CD8-positive, alpha-beta memory T cell (primary cell): ENCODE data around the gene ENKD1. TPM values are rescaled to one million over a fixed set of nuclear protein-coding genes. Genes with fewer than 3 reads are reported as not detected.
A peak's percentile ranks its signal among the peaks of the same experiment; 100 is the strongest.
"Not testable (repeated sequence)": the region's sequence is repeated elsewhere in the genome, so short reads cannot be mapped to it uniquely, and the experiment has no call there.

Experiments used
- CTCF ChIA-PET: fragments of 350-600 bp; sonication (Branson Sonifier 250); formaldehyde crosslinking; loops from one replicate; lab custom pipeline; 2021; ENCODE audit warnings: antibody characterized with exemption; lab: Charles Lee
- POLR2A ChIA-PET: fragments of 350-600 bp; sonication (Branson Sonifier 250); formaldehyde crosslinking; loops from one replicate; lab custom pipeline; 2021; ENCODE audit warnings: antibody characterized with exemption; lab: Charles Lee
- DNase-seq, 5 donors: peaks; one replicate each; pipeline versions ENCODE4 v3.0.0 to v3.0.0-alpha.2; 2020 to 2022; ENCODE audit warnings: mixed read lengths in 1 of 5
- H3K27ac ChIP-seq: one replicate; pipeline ENCODE4 v1.7.0; 2013; ENCODE audit warnings: low read depth, mild to moderate bottlenecking, low read length, moderate library complexity
- H3K27me3 ChIP-seq: 2 replicates; pipeline ENCODE4 v1.7.0; 2013; ENCODE audit warnings: low read length, mild to moderate bottlenecking; ENCODE audit not compliant: insufficient read depth, poor library complexity, severe bottlenecking
- H3K36me3 ChIP-seq: 2 replicates; pipeline ENCODE4 v1.7.0; 2013; ENCODE audit warnings: mild to moderate bottlenecking, low read length, moderate library complexity; ENCODE audit not compliant: insufficient read depth
- H3K4me1 ChIP-seq: 2 replicates; pipeline ENCODE4 v1.7.0; 2013; ENCODE audit warnings: mild to moderate bottlenecking, low read length, moderate library complexity; ENCODE audit not compliant: insufficient read depth
- H3K4me3 ChIP-seq: 2 replicates; pipeline ENCODE4 v1.7.0; 2013; ENCODE audit warnings: mild to moderate bottlenecking, low read length
- H3K9me3 ChIP-seq: 2 replicates; pipeline ENCODE4 v1.7.0; 2013; ENCODE audit warnings: mild to moderate bottlenecking, low read length
- H3K27ac Mint-ChIP-seq, 8 donors: one replicate each; pipeline ENCODE4 v1.8.0; 2020 to 2021; ENCODE audit warnings: mixed read lengths in 8 of 8, mild to moderate bottlenecking in 6 of 8, inconsistent platforms in 3 of 8, moderate library complexity in 3 of 8
- H3K27me3 Mint-ChIP-seq, 2 donors: one replicate each; pipeline ENCODE4 v1.8.0; 2020 to 2021; ENCODE audit warnings: mixed read lengths in 2 of 2, mild to moderate bottlenecking in 1 of 2, moderate library complexity in 1 of 2
- H3K36me3 Mint-ChIP-seq, 3 donors: one replicate each; pipeline ENCODE4 v1.8.0; 2020 to 2021; ENCODE audit warnings: mixed read lengths in 3 of 3, inconsistent platforms in 1 of 3, mild to moderate bottlenecking in 1 of 3
- H3K4me1 Mint-ChIP-seq, 3 donors: one replicate each; pipeline ENCODE4 v1.8.0; 2020 to 2021; ENCODE audit warnings: mixed read lengths in 3 of 3, inconsistent platforms in 1 of 3, mild to moderate bottlenecking in 1 of 3
- H3K4me3 Mint-ChIP-seq, 7 donors: one replicate each; pipeline ENCODE4 v1.8.0; 2020 to 2021; ENCODE audit warnings: mixed read lengths in 7 of 7, mild to moderate bottlenecking in 6 of 7, moderate library complexity in 4 of 7, inconsistent platforms in 2 of 7
- H3K9me3 Mint-ChIP-seq, 5 donors: one replicate each; pipeline ENCODE4 v1.8.0; 2020 to 2022; ENCODE audit warnings: mixed read lengths in 5 of 5, mild to moderate bottlenecking in 3 of 5, moderate library complexity in 2 of 5, inconsistent platforms in 1 of 5
- polyA plus RNA-seq: library from polyadenylated mRNA; unstranded; fragments of 300-500 nt; fragmentation: Illumina TruSeq; gene quantifications from one replicate; pipeline ENCODE4 v1.2.3, GENCODE V29; 2021
- total RNA-seq, 2 experiments: library from RNA; stranded (reverse); gene quantifications; one replicate each; pipeline ENCODE4 v1.2.3, GENCODE V29; 2021

The ENKD1 gene
- total and polyA plus RNA-seq, 3 experiments from 2014 or later: 1.7 to 15.6 (median 15.1) TPM

- no peaks in the 10 kb centered on the region for H3K27me3 ChIP-seq
- peaks cover 0 to 16% (median 8%) of the 10 kb centered on the region in 3 donors for H3K36me3 Mint-ChIP-seq
- H3K4me1 ChIP-seq: no peaks in the 10 kb centered on the region
- H3K9me3 Mint-ChIP-seq: peaks cover 0 to 2% (median 0%) of the 10 kb centered on the region in 5 donors
- H3K36me3 ChIP-seq: no peaks in the 10 kb centered on the region
- DNase-seq: no peak
- H3K27ac ChIP-seq: no peak overlapping the region
- H3K9me3 ChIP-seq: no peaks in the 10 kb centered on the region
- no peak overlapping the region for H3K27ac Mint-ChIP-seq
- ChIA-PET POLR2A (no interaction called here), CTCF (no interaction called here)
- no peak overlapping the region for H3K4me3 Mint-ChIP-seq
- H3K4me1 Mint-ChIP-seq: no peaks in the 10 kb centered on the region
- H3K4me3 ChIP-seq: no peak overlapping the region
- peaks cover 0 to 1% of the 10 kb centered on the region in 2 donors for H3K27me3 Mint-ChIP-seq
These were observed 28.1 kb upstream of the ENKD1 start for GRCh38 chr16:67694611-67695010.

- H3K9me3 Mint-ChIP-seq, H3K9me3 ChIP-seq, POLR2A ChIA-PET, H3K4me3 Mint-ChIP-seq, DNase-seq, H3K27me3 ChIP-seq, H3K4me3 ChIP-seq, H3K4me1 Mint-ChIP-seq, H3K27ac Mint-ChIP-seq, H3K27ac ChIP-seq, H3K36me3 ChIP-seq, H3K27me3 Mint-ChIP-seq, H3K4me1 ChIP-seq: not testable (repeated sequence)
- CTCF ChIA-PET: interaction anchor here (1.0 to 3.2 kb wide), 2 partner anchors 123 to 172 kb away, joined by 4 to 10 read pairs; no protein-coding TSS in a partner anchor
- H3K36me3 Mint-ChIP-seq: peaks cover 0 to 16% (median 8%) of the 10 kb centered on the region in 3 donors
These were observed 27.2 kb upstream of the ENKD1 start for GRCh38 chr16:67693517-67694285.

GRCh38 chr16:67685388-67686112, 19.0 kb upstream of the ENKD1 start:
- Histone ChIP-seq H3K4me1 (peaks cover 7% of the 10 kb centered on the region), H3K27me3 (no peaks in the 10 kb centered on the region), H3K27ac (no peak overlapping the region), H3K9me3 (no peaks in the 10 kb centered on the region), H3K36me3 (peaks cover 10% of the 10 kb centered on the region), H3K4me3 (no peak overlapping the region)
- H3K4me3 Mint-ChIP-seq: peak overlapping the region in 1 of 7 donors; percentile 24
- ChIA-PET CTCF (interaction anchor here (1.5 kb wide), 1 partner anchor 164 kb away, joined by 4 read pairs; no protein-coding TSS in a partner anchor), POLR2A (no interaction called here)
- H3K4me1 Mint-ChIP-seq: peaks cover 0 to 9% (median 2%) of the 10 kb centered on the region in 3 donors
- H3K27me3 Mint-ChIP-seq: no peaks in the 10 kb centered on the region
- H3K36me3 Mint-ChIP-seq: peaks cover 0 to 42% (median 6%) of the 10 kb centered on the region in 3 donors
- peak overlapping the region in 4 of 8 donors; percentile 23 to 79 (median 50) for H3K27ac Mint-ChIP-seq
- H3K9me3 Mint-ChIP-seq: no peaks in the 10 kb centered on the region
- no peak for DNase-seq

- POLR2A ChIA-PET: no interaction called here
These were observed 17.2 kb upstream of the ENKD1 start for GRCh38 chr16:67683767-67684166.

GRCh38 chr16:67679935-67680897, 13.7 kb upstream of the ENKD1 start:
- no peak overlapping the region for H3K4me3 ChIP-seq
- peaks cover 10% of the 10 kb centered on the region for H3K36me3 ChIP-seq
- H3K27ac ChIP-seq: no peak overlapping the region
- CTCF ChIA-PET: interaction anchor here (0.6 kb wide), 1 partner anchor 63 kb away, joined by 4 read pairs; no protein-coding TSS in a partner anchor
- Mint-ChIP-seq H3K27ac (peak overlapping the region in 2 of 8 donors; percentile 19 to 61), H3K4me1 (no peaks in the 10 kb centered on the region), H3K4me3 (no peak overlapping the region), H3K27me3 (peaks cover 0 to 2% of the 10 kb centered on the region in 2 donors), H3K9me3 (no peaks in the 10 kb centered on the region), H3K36me3 (peaks cover 0 to 32% (median 0%) of the 10 kb centered on the region in 3 donors)
- peaks cover 2% of the 10 kb centered on the region for H3K4me1 ChIP-seq
- no peaks in the 10 kb centered on the region for H3K27me3 ChIP-seq
- no peaks in the 10 kb centered on the region for H3K9me3 ChIP-seq
- DNase-seq: no peak
- POLR2A ChIA-PET: interaction anchor here (0.6 to 1.4 kb wide), 2 partner anchors 13 to 156 kb away, joined by 3 read pairs; partner anchors contain the start of gene C16orf86

More at GRCh38 chr16:67683767-67684166, 17.2 kb upstream of the ENKD1 start:
- no peak overlapping the region for H3K4me3 Mint-ChIP-seq
- H3K36me3 Mint-ChIP-seq: peaks cover 0 to 43% (median 4%) of the 10 kb centered on the region in 3 donors
- H3K27ac ChIP-seq: no peak overlapping the region
- no peaks in the 10 kb centered on the region for H3K27me3 ChIP-seq
- no peak overlapping the region for H3K4me3 ChIP-seq
- no peaks in the 10 kb centered on the region for H3K9me3 Mint-ChIP-seq
- CTCF ChIA-PET: interaction anchor here (2.6 kb wide), 1 partner anchor 11 kb away, joined by 6 read pairs; no protein-coding TSS in a partner anchor
- H3K36me3 ChIP-seq: peaks cover 10% of the 10 kb centered on the region
- peaks cover 0 to 9% (median 2%) of the 10 kb centered on the region in 3 donors for H3K4me1 Mint-ChIP-seq
- no peak for DNase-seq
- peak overlapping the region in 3 of 8 donors; percentile 17 to 61 (median 43) for H3K27ac Mint-ChIP-seq
- H3K27me3 Mint-ChIP-seq: no peaks in the 10 kb centered on the region
- no peaks in the 10 kb centered on the region for H3K9me3 ChIP-seq
- peaks cover 7% of the 10 kb centered on the region for H3K4me1 ChIP-seq

GRCh38 chr16:67678354-67679023, 11.9 kb upstream of the ENKD1 start:
- Histone ChIP-seq H3K27ac (no peak overlapping the region), H3K4me3 (no peak overlapping the region), H3K4me1 (no peaks in the 10 kb centered on the region), H3K36me3 (peaks cover 9% of the 10 kb centered on the region), H3K27me3 (no peaks in the 10 kb centered on the region), H3K9me3 (no peaks in the 10 kb centered on the region)
- Mint-ChIP-seq H3K27me3 (peaks cover 0 to 2% of the 10 kb centered on the region in 2 donors), H3K27ac (peak overlapping the region in 2 of 8 donors; percentile 27 to 54), H3K4me1 (no peaks in the 10 kb centered on the region), H3K9me3 (no peaks in the 10 kb centered on the region), H3K36me3 (peaks cover 0 to 21% (median 0%) of the 10 kb centered on the region in 3 donors), H3K4me3 (no peak overlapping the region)
- ChIA-PET POLR2A (no interaction called here), CTCF (no interaction called here)
- DNase-seq: no peak

GRCh38 chr16:67677712-67678111, 11.2 kb upstream of the ENKD1 start:
- Histone ChIP-seq H3K27ac (no peak overlapping the region), H3K9me3 (no peaks in the 10 kb centered on the region), H3K4me3 (no peak overlapping the region), H3K4me1 (no peaks in the 10 kb centered on the region), H3K27me3 (no peaks in the 10 kb centered on the region), H3K36me3 (peaks cover 2% of the 10 kb centered on the region)
- H3K9me3 Mint-ChIP-seq: no peaks in the 10 kb centered on the region
- H3K27ac Mint-ChIP-seq: peak overlapping the region in 2 of 8 donors; percentile 2 to 70
- ChIA-PET CTCF (interaction anchor here (1.2 to 1.3 kb wide), 2 partner anchors 33 to 131 kb away, joined by 3 to 4 read pairs; partner anchors contain the start of gene CARMIL2), POLR2A (no interaction called here)
- H3K27me3 Mint-ChIP-seq: peaks cover 0 to 2% of the 10 kb centered on the region in 2 donors
- no peaks in the 10 kb centered on the region for H3K4me1 Mint-ChIP-seq
- H3K4me3 Mint-ChIP-seq: no peak overlapping the region
- no peak for DNase-seq
- H3K36me3 Mint-ChIP-seq: peaks cover 0 to 17% (median 0%) of the 10 kb centered on the region in 3 donors
